Activated effector memory CD4-positive, alpha-beta T cell treated with Interleukin-2 at 50 U/mL for 16 hours (primary cell): ENCODE results near the gene KCNIP4.

Experiments used
- DNase-seq: peaks from one replicate; pipeline ENCODE4 v3.0.0-alpha.2; 2020

KCNIP4 gene

GRCh38 chr4:21898101-21898500 lies 50.5 kb downstream of the KCNIP4 start:
- no peak for DNase-seq

- no peak for DNase-seq
Observed at GRCh38 chr4:21896767-21897166, 51.8 kb downstream of the KCNIP4 start.

GRCh38 chr4:21893136-21893535 lies 55.4 kb downstream of the KCNIP4 start:
- no peak for DNase-seq

GRCh38 chr4:21890231-21890630 lies 58.3 kb downstream of the KCNIP4 start:
- DNase-seq = no peak

- no peak for DNase-seq
Observed at GRCh38 chr4:21888195-21888976, 60.2 kb downstream of the KCNIP4 start.

- DNase-seq = no peak
Observed at GRCh38 chr4:21887481-21887880, 61.1 kb downstream of the KCNIP4 start.

GRCh38 chr4:21885770-21886169 lies 62.8 kb downstream of the KCNIP4 start:
- no peak for DNase-seq

- DNase-seq = no peak
Observed at GRCh38 chr4:21885241-21885640, 63.3 kb downstream of the KCNIP4 start.

- DNase-seq = no peak
Observed at GRCh38 chr4:21884615-21885014, 64.0 kb downstream of the KCNIP4 start.

- DNase-seq = no peak
Observed at GRCh38 chr4:21882051-21882839, 66.3 kb downstream of the KCNIP4 start.

GRCh38 chr4:21879187-21879586 lies 69.4 kb downstream of the KCNIP4 start:
- DNase-seq = no peak

GRCh38 chr4:21876711-21877110 lies 71.9 kb downstream of the KCNIP4 start:
- no peak for DNase-seq

- no peak for DNase-seq
Observed at GRCh38 chr4:21873145-21873544, 75.4 kb downstream of the KCNIP4 start.

GRCh38 chr4:21872101-21872500 lies 76.5 kb downstream of the KCNIP4 start:
- no peak for DNase-seq

GRCh38 chr4:21869978-21870745 lies 78.4 kb downstream of the KCNIP4 start:
- no peak for DNase-seq

GRCh38 chr4:21864686-21865085 lies 83.9 kb downstream of the KCNIP4 start:
- no peak for DNase-seq

- DNase-seq = no peak
Observed at GRCh38 chr4:21862917-21863316, 85.7 kb downstream of the KCNIP4 start.

GRCh38 chr4:21858971-21859370 lies 89.6 kb downstream of the KCNIP4 start:
- no peak for DNase-seq

GRCh38 chr4:21856754-21857153 lies 91.8 kb downstream of the KCNIP4 start:
- DNase-seq = no peak

- no peak for DNase-seq
Observed at GRCh38 chr4:21856301-21856700, 92.3 kb downstream of the KCNIP4 start.

- DNase-seq = no peak
Observed at GRCh38 chr4:21849077-21849476, 99.5 kb downstream of the KCNIP4 start.

- no peak for DNase-seq
Observed at GRCh38 chr4:21848021-21848420, 100.6 kb downstream of the KCNIP4 start.

- DNase-seq = no peak
Observed at GRCh38 chr4:21845663-21846062, 102.9 kb downstream of the KCNIP4 start.

- DNase-seq = no peak
Observed at GRCh38 chr4:21835712-21836111, 112.9 kb downstream of the KCNIP4 start.
